ENCODE results near the gene ATP9B. TPM values are rescaled to one million over a fixed set of nuclear protein-coding genes. Genes with fewer than 3 reads are reported as not detected.

The ATP9B gene
- total and polyA plus RNA-seq, 10 of the 15 experiments (the other 5 are each of a cell fraction or from before 2014, with no cell fraction given), result 0.74 to 20.7 (median 12.9) TPM

DNA sequence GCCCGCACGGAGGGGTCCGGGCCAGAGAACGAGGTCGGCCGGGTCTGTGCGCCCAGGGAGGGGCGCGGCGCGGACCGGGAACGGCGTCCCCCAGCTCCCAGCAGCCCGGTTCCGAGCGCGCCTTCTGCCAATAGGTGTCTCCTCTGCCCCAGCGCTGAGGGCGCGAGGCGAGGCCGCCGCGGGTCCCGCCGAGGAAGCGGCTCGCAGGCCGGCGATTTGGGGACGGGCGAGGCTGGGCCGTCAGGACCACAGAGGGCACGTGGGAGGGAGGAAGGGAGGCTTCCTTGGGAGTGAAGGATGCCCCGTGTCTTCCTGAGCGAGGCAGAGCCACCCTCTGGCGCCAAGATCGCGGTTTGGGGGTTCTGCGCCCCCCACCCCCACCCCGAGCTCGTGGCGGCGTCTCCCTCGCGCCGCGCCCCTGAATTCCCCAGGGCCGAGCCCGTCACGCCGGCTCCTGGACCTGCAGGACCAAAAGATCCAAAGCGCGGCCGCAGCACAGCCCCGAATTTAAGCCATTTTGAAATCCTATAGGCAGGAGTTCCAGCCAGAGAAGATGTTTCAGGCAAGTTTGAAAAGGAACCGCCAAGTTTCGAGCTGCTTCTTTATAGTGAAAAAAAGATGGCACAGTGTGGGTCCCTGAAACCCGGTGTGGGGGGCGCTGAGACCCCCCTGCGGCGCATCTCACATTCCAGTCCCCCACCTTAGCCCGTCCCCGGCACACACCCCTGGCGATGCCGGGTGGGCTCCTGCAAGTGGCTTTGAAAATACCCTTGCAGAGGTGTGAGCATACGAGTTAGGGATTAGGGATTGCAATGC, 327.4 kb downstream of the ATP9B start (continued):
- TF ChIP-seq, protein P1, sequence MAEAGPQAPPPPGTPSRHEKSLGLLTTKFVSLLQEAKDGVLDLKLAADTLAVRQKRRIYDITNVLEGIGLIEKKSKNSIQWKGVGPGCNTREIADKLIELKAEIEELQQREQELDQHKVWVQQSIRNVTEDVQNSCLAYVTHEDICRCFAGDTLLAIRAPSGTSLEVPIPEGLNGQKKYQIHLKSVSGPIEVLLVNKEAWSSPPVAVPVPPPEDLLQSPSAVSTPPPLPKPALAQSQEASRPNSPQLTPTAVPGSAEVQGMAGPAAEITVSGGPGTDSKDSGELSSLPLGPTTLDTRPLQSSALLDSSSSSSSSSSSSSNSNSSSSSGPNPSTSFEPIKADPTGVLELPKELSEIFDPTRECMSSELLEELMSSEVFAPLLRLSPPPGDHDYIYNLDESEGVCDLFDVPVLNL (IDR thresholded peaks at IDR 0.05; ENCODE audit: low read depth, low read length), result no peak
- TF ChIP-seq RAD51 (IDR thresholded peaks at IDR 0.05), result no peak
- no peak for TF ChIP-seq SRF (IDR thresholded peaks at IDR 0.05; ENCODE audit: low read depth in 2 of 2, low read length in 2 of 2)
- no peak for TF ChIP-seq POU2F2 (IDR thresholded peaks at IDR 0.05; ENCODE audit: borderline replicate concordance, low read depth, low read length)
- no peak for TF ChIP-seq EZH2 (IDR thresholded peaks at IDR 0.05; ENCODE audit: borderline replicate concordance, control insufficient read depth, low read depth, low read length)
- no peak for TF ChIP-seq NFIC (IDR thresholded peaks at IDR 0.05; ENCODE audit: low read depth, low read length)
- no peak for TF ChIP-seq ZNF207 (IDR thresholded peaks at IDR 0.05; ENCODE audit: borderline replicate concordance)
- TF ChIP-seq TBL1XR1 (IDR thresholded peaks at IDR 0.05; ENCODE audit: low read depth, low read length), result no peak
- no peak for TF ChIP-seq MXI1 (IDR thresholded peaks at IDR 0.05; ENCODE audit: low read depth, low read length)
- no peak for TF ChIP-seq CEBPB (IDR thresholded peaks at IDR 0.05; ENCODE audit: borderline replicate concordance in 1 of 2, low read depth in 2 of 2, low read length in 2 of 2)
- TF ChIP-seq, protein P2, sequence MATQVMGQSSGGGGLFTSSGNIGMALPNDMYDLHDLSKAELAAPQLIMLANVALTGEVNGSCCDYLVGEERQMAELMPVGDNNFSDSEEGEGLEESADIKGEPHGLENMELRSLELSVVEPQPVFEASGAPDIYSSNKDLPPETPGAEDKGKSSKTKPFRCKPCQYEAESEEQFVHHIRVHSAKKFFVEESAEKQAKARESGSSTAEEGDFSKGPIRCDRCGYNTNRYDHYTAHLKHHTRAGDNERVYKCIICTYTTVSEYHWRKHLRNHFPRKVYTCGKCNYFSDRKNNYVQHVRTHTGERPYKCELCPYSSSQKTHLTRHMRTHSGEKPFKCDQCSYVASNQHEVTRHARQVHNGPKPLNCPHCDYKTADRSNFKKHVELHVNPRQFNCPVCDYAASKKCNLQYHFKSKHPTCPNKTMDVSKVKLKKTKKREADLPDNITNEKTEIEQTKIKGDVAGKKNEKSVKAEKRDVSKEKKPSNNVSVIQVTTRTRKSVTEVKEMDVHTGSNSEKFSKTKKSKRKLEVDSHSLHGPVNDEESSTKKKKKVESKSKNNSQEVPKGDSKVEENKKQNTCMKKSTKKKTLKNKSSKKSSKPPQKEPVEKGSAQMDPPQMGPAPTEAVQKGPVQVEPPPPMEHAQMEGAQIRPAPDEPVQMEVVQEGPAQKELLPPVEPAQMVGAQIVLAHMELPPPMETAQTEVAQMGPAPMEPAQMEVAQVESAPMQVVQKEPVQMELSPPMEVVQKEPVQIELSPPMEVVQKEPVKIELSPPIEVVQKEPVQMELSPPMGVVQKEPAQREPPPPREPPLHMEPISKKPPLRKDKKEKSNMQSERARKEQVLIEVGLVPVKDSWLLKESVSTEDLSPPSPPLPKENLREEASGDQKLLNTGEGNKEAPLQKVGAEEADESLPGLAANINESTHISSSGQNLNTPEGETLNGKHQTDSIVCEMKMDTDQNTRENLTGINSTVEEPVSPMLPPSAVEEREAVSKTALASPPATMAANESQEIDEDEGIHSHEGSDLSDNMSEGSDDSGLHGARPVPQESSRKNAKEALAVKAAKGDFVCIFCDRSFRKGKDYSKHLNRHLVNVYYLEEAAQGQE (IDR thresholded peaks at IDR 0.05; ENCODE audit: low read depth, low read length), result no peak
- no peak for TF ChIP-seq SUZ12 (IDR thresholded peaks at IDR 0.05; ENCODE audit: unreplicated experiment)
- no peak for TF ChIP-seq ZNF274 (IDR thresholded peaks at IDR 0.05; ENCODE audit: insufficient read depth, insufficient read length)
- no peak for TF ChIP-seq PAX5 (IDR thresholded peaks at IDR 0.05; ENCODE audit: borderline replicate concordance, low read depth, low read length)
- TF ChIP-seq, protein P3, sequence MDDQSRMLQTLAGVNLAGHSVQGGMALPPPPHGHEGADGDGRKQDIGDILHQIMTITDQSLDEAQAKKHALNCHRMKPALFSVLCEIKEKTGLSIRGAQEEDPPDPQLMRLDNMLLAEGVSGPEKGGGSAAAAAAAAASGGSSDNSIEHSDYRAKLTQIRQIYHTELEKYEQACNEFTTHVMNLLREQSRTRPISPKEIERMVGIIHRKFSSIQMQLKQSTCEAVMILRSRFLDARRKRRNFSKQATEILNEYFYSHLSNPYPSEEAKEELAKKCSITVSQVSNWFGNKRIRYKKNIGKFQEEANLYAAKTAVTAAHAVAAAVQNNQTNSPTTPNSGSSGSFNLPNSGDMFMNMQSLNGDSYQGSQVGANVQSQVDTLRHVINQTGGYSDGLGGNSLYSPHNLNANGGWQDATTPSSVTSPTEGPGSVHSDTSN (IDR thresholded peaks at IDR 0.05; ENCODE audit: insufficient replicate concordance, low read depth, low read length), result no peak
- TF ChIP-seq BCL11A (IDR thresholded peaks at IDR 0.05; ENCODE audit: low read depth, low read length), result no peak
- no peak for TF ChIP-seq EP300 (IDR thresholded peaks at IDR 0.05; ENCODE audit: borderline replicate concordance in 1 of 2, control insufficient read depth in 1 of 2, low read depth in 2 of 2, low read length in 2 of 2)
- no peak for TF ChIP-seq SIX5 (IDR thresholded peaks at IDR 0.05; ENCODE audit: low read depth, low read length, severe bottlenecking)
- TF ChIP-seq ZNF217 (IDR thresholded peaks at IDR 0.05), result no peak
- TF ChIP-seq WRNIP1 (IDR thresholded peaks at IDR 0.05; ENCODE audit: borderline replicate concordance, low read depth, low read length), result no peak
- no peak for TF ChIP-seq POLR2AphosphoS5 (IDR thresholded peaks at IDR 0.05; ENCODE audit: low read length)
- TF ChIP-seq IKZF2 (IDR thresholded peaks at IDR 0.05), result no peak; a peak in 1 of 4 replicates
